GM12878 (cell line): ENCODE results near the gene ARID1A.

Experiments
- BACH1 ChIP-seq: fragments of 450-650 bp; IDR thresholded peaks from 2 replicates; pipeline ENCODE4 v1.6.1; 2017; ENCODE audit warnings: mild to moderate bottlenecking, borderline replicate concordance
- BHLHE40 ChIP-seq, 2 experiments: fragments of 450-650 bp in 1 of 2; IDR thresholded peaks; 2 replicates each; pipeline ENCODE4 v1.6.1; 2011 to 2017; ENCODE audit warnings: low read depth in 2 of 2, borderline replicate concordance in 1 of 2, improper control_type of control experiment in 1 of 2, low read length in 1 of 2, mild to moderate bottlenecking in 1 of 2
- CHD4 ChIP-seq: fragments of 200-600 bp; sonication (generic); IDR thresholded peaks from 2 replicates; pipeline ENCODE4 v1.6.1; 2016; ENCODE audit warnings: mild to moderate bottlenecking
- EGR1 ChIP-seq, 2 experiments: IDR thresholded peaks; 1 replicate in 1 of 2; 2 replicates in 1 of 2; pipeline ENCODE4 v1.6.1; 2011 to 2012; ENCODE audit warnings: low read depth in 2 of 2, low read length in 2 of 2, borderline replicate concordance in 1 of 2, mild to moderate bottlenecking in 1 of 2, moderate library complexity in 1 of 2
- EZH2 ChIP-seq: IDR thresholded peaks from 2 replicates; pipeline ENCODE4 v1.6.1; 2012; ENCODE audit warnings: low read depth, mild to moderate bottlenecking, control low read depth, inconsistent platforms, low read length, borderline replicate concordance; ENCODE audit not compliant: control insufficient read depth
- POLR2AphosphoS2 ChIP-seq: IDR thresholded peaks from 2 replicates; pipeline ENCODE4 v1.6.1; 2011; ENCODE audit warnings: low read depth, mild to moderate bottlenecking, low read length, improper control_type of control experiment, moderate library complexity
- POLR2AphosphoS5 ChIP-seq: IDR thresholded peaks from 2 replicates; pipeline ENCODE4 v1.6.1; 2011; ENCODE audit warnings: mild to moderate bottlenecking, low read length, inconsistent platforms
- SRF ChIP-seq, 2 experiments: IDR thresholded peaks; 2 replicates each; pipeline ENCODE4 v1.6.1; 2011; ENCODE audit warnings: low read depth in 2 of 2, low read length in 2 of 2, mild to moderate bottlenecking in 1 of 2, moderate library complexity in 1 of 2
- TF ChIP-seq, protein P1 (sequence below), 3 experiments: IDR thresholded peaks in 2 of 3; conservative IDR thresholded peaks in 1 of 3; 2 replicates each; pipeline ENCODE4 v1.5.1; 2011; ENCODE audit warnings: low read depth in 3 of 3, low read length in 3 of 3, mild to moderate bottlenecking in 3 of 3, control low read depth in 2 of 3, moderate library complexity in 2 of 3, inconsistent platforms in 1 of 3, mixed read lengths in 1 of 3; ENCODE audit not compliant: control insufficient read depth in 2 of 3, insufficient read depth in 1 of 3; ENCODE audit errors: extremely low read depth in 1 of 3
- TF ChIP-seq, protein P2 (sequence below): IDR thresholded peaks from 2 replicates; pipeline ENCODE4 v1.6.1; 2011; ENCODE audit warnings: borderline replicate concordance, low read depth, mild to moderate bottlenecking, moderate library complexity, mixed read lengths, low read length; ENCODE audit not compliant: insufficient read depth; ENCODE audit errors: extremely low read length
- TF ChIP-seq, protein P3 (sequence below): IDR thresholded peaks from 2 replicates; pipeline ENCODE4 v1.6.1; 2012; ENCODE audit warnings: mild to moderate bottlenecking, low read depth, low read length

DNA sequence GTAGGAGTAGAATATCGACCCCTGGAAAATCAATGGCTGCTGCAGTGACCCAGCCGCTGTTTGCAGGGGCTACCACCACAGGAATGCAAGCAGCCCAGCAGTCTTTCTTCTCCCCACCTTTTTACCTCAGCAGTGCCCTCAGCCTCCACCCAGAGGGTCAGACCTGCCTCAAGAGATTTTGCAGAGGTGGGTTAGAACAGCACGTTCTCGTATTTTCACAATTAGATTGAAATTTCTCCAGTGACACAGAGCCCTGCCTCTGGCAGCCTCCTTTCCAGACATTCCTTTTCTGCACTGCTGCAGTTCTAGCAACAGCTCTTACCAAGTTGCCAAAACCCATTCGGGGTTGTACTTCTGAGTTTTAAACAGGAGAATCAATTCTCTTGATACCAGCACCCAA lies 53.6 kb downstream of the ARID1A start:
- TF ChIP-seq, protein P1, sequence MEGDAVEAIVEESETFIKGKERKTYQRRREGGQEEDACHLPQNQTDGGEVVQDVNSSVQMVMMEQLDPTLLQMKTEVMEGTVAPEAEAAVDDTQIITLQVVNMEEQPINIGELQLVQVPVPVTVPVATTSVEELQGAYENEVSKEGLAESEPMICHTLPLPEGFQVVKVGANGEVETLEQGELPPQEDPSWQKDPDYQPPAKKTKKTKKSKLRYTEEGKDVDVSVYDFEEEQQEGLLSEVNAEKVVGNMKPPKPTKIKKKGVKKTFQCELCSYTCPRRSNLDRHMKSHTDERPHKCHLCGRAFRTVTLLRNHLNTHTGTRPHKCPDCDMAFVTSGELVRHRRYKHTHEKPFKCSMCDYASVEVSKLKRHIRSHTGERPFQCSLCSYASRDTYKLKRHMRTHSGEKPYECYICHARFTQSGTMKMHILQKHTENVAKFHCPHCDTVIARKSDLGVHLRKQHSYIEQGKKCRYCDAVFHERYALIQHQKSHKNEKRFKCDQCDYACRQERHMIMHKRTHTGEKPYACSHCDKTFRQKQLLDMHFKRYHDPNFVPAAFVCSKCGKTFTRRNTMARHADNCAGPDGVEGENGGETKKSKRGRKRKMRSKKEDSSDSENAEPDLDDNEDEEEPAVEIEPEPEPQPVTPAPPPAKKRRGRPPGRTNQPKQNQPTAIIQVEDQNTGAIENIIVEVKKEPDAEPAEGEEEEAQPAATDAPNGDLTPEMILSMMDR (IDR thresholded peaks at IDR 0.05 in 2 of 3, conservative IDR thresholded peaks at IDR 0.05 in 1 of 3; ENCODE audit: control insufficient read depth in 2 of 3, extremely low read depth in 1 of 3, insufficient read depth in 1 of 3, low read depth in 3 of 3, low read length in 3 of 3), result no peak
- TF ChIP-seq SRF (IDR thresholded peaks at IDR 0.05; ENCODE audit: low read depth in 2 of 2, low read length in 2 of 2) (no peak), CHD4 (no peak), POLR2AphosphoS5 (no peak), POLR2AphosphoS2 (no peak), EGR1 (IDR thresholded peaks at IDR 0.05; ENCODE audit: borderline replicate concordance in 1 of 2, low read depth in 2 of 2, low read length in 2 of 2) (no peak), BACH1 (no peak), EZH2 (no peak), BHLHE40 (IDR thresholded peaks at IDR 0.05; ENCODE audit: borderline replicate concordance in 1 of 2, low read depth in 2 of 2, low read length in 1 of 2) (no peak)
- TF ChIP-seq, protein P2, sequence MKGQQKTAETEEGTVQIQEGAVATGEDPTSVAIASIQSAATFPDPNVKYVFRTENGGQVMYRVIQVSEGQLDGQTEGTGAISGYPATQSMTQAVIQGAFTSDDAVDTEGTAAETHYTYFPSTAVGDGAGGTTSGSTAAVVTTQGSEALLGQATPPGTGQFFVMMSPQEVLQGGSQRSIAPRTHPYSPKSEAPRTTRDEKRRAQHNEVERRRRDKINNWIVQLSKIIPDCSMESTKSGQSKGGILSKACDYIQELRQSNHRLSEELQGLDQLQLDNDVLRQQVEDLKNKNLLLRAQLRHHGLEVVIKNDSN, result no peak
- TF ChIP-seq, protein P3, sequence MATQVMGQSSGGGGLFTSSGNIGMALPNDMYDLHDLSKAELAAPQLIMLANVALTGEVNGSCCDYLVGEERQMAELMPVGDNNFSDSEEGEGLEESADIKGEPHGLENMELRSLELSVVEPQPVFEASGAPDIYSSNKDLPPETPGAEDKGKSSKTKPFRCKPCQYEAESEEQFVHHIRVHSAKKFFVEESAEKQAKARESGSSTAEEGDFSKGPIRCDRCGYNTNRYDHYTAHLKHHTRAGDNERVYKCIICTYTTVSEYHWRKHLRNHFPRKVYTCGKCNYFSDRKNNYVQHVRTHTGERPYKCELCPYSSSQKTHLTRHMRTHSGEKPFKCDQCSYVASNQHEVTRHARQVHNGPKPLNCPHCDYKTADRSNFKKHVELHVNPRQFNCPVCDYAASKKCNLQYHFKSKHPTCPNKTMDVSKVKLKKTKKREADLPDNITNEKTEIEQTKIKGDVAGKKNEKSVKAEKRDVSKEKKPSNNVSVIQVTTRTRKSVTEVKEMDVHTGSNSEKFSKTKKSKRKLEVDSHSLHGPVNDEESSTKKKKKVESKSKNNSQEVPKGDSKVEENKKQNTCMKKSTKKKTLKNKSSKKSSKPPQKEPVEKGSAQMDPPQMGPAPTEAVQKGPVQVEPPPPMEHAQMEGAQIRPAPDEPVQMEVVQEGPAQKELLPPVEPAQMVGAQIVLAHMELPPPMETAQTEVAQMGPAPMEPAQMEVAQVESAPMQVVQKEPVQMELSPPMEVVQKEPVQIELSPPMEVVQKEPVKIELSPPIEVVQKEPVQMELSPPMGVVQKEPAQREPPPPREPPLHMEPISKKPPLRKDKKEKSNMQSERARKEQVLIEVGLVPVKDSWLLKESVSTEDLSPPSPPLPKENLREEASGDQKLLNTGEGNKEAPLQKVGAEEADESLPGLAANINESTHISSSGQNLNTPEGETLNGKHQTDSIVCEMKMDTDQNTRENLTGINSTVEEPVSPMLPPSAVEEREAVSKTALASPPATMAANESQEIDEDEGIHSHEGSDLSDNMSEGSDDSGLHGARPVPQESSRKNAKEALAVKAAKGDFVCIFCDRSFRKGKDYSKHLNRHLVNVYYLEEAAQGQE, result no peak
